Testis (tissue), 3 donors: Measurements from ENCODE around the gene CST1. TPM values are rescaled to one million over a fixed set of nuclear protein-coding genes. Genes with fewer than 3 reads are reported as not detected.
"Not testable (repeated sequence)": the region's sequence is repeated elsewhere in the genome, so short reads cannot be mapped to it uniquely, and the experiment has no call there.

Experiments
- DNase-seq: peaks from one replicate; pipeline ENCODE4 v3.0.0-alpha.2; 2019
- H3K27ac ChIP-seq, 2 donors: fragments of 200-600 bp; sonication (generic); one replicate each; pipeline ENCODE4 v1.5.1; 2019
- H3K27me3 ChIP-seq: fragments of 200-600 bp; sonication (generic); one replicate; pipeline ENCODE4 v1.5.1; 2019
- H3K36me3 ChIP-seq: fragments of 200-600 bp; sonication (generic); one replicate; pipeline ENCODE4 v1.5.1; 2017; ENCODE audit warnings: low read depth; ENCODE audit errors: missing control alignments
- H3K4me1 ChIP-seq: fragments of 200-600 bp; sonication (generic); one replicate; pipeline ENCODE4 v1.5.1; 2019
- H3K4me3 ChIP-seq, 2 donors: fragments of 200-600 bp; sonication (generic); one replicate each; pipeline ENCODE4 v1.5.1; 2017 to 2019
- H3K9me3 ChIP-seq: fragments of 200-600 bp; sonication (generic); one replicate; pipeline ENCODE4 v1.5.1; 2017
- CTCF ChIP-seq, 3 experiments: fragments of 450-650 bp in 2 of 3; fragments of 200-600 bp in 1 of 3; sonication (generic) in 1 of 3; IDR thresholded peaks; one replicate each; pipeline ENCODE4 v1.5.1; 2016 to 2019; ENCODE audit warnings: antibody characterized with exemption in 3 of 3, mild to moderate bottlenecking in 2 of 3, moderate library complexity in 1 of 3
- POLR2A ChIP-seq: fragments of 450-650 bp; IDR thresholded peaks from one replicate; pipeline ENCODE4 v1.6.1; 2017; ENCODE audit warnings: antibody characterized with exemption, mild to moderate bottlenecking, moderate library complexity
- WGBS, 2 donors: methylation state at CpG; one replicate each; pipeline ENCODE4 v1.1.5; 2018; 5-methylcytosine and 5-hydroxymethylcytosine counted together
- intact Hi-C: fragments of 100-400 bp; cut with DNase I; formaldehyde crosslinking; loops from one replicate; pipeline ENCODE4 v1.15.1; 2023; ENCODE audit warnings: low total_unique reads
- polyA plus RNA-seq: library from polyadenylated mRNA; stranded (reverse); fragments of 350-450 nt; fragmentation: Illumina TruSeq; extraction: RNeasy Lipid Tissue Mini Kit (QIAGEN cat#74804); gene quantifications from one replicate; pipeline ENCODE4 v1.2.3, GENCODE V29; 2014; ENCODE audit warnings: low read depth, low replicate concordance; ENCODE audit not compliant: insufficient read depth
- total RNA-seq, 2 donors: library from RNA; depleted of rRNA; stranded (reverse); fragments of >200 nt; gene quantifications; one replicate each; pipeline ENCODE4 v1.2.3, GENCODE V29; 2016

The CST1 gene
- total and polyA plus RNA-seq, 3 donors from 2014 or later: 0.96 to 1.1 (median 1.0) TPM

- intact Hi-C loops: no loop called here
- H3K4me1 ChIP-seq: no peaks in the 10 kb centered on the region
- 67 to 79% methylated on average over 1 of the region's 1 CpG for WGBS, 2 donors
- H3K27ac ChIP-seq: no peak overlapping the region
- H3K4me3 ChIP-seq: no peak overlapping the region
- no peaks in the 10 kb centered on the region for H3K27me3 ChIP-seq
- no peak for DNase-seq
- no peak for TF ChIP-seq POLR2A
- TF ChIP-seq CTCF (IDR thresholded peaks at IDR 0.05): no peak
- H3K9me3 ChIP-seq: no peaks in the 10 kb centered on the region
- H3K36me3 ChIP-seq: no peaks in the 10 kb centered on the region
Measured at GRCh38 chr20:23744817-23745216, 5.9 kb downstream of the CST1 start.

GRCh38 chr20:23735391-23735790 lies 15.3 kb downstream of the CST1 start:
- H3K36me3 ChIP-seq, H3K27me3 ChIP-seq, DNase-seq, intact Hi-C loops, H3K4me1 ChIP-seq, H3K9me3 ChIP-seq, H3K4me3 ChIP-seq, H3K27ac ChIP-seq: not testable (repeated sequence)
- 21 to 72% methylated on average over 2 to 3 of the region's 3 CpGs for WGBS, 2 donors

- DNase-seq, H3K27me3 ChIP-seq, intact Hi-C loops, H3K4me3 ChIP-seq, H3K36me3 ChIP-seq, H3K4me1 ChIP-seq, H3K9me3 ChIP-seq, H3K27ac ChIP-seq: not testable (repeated sequence)
- WGBS, 2 donors: 74 to 87% methylated on average over 2 of the region's 2 CpGs
Measured at GRCh38 chr20:23734949-23735348, 15.8 kb downstream of the CST1 start.

GRCh38 chr20:23734440-23734839 lies 16.3 kb downstream of the CST1 start:
- H3K36me3 ChIP-seq, H3K9me3 ChIP-seq, intact Hi-C loops, H3K4me1 ChIP-seq, H3K27ac ChIP-seq, H3K4me3 ChIP-seq, DNase-seq, H3K27me3 ChIP-seq: not testable (repeated sequence)
- WGBS, 2 donors: 94 to 100% methylated on average over 1 of the region's 1 CpG

- no peak for TF ChIP-seq CTCF (IDR thresholded peaks at IDR 0.05)
- no peak for TF ChIP-seq POLR2A
- no peak for DNase-seq
- H3K4me3 ChIP-seq: no peak overlapping the region
- intact Hi-C loops: no loop called here
- H3K9me3 ChIP-seq: no peaks in the 10 kb centered on the region
- H3K36me3 ChIP-seq: no peaks in the 10 kb centered on the region
- peaks cover 4% of the 10 kb centered on the region for H3K4me1 ChIP-seq
- WGBS, 2 donors: 76 to 86% methylated on average over 3 of the region's 3 CpGs
- H3K27me3 ChIP-seq: no peaks in the 10 kb centered on the region
- H3K27ac ChIP-seq: no peak overlapping the region
Measured at GRCh38 chr20:23727016-23727415, 23.7 kb downstream of the CST1 start.

GRCh38 chr20:23725102-23725501 lies 25.6 kb downstream of the CST1 start:
- intact Hi-C loops: no loop called here
- peaks cover 4% of the 10 kb centered on the region for H3K4me1 ChIP-seq
- DNase-seq: no peak
- H3K27ac ChIP-seq: no peak overlapping the region
- 88 to 96% methylated on average over 3 of the region's 3 CpGs for WGBS, 2 donors
- TF ChIP-seq POLR2A (no peak), CTCF (IDR thresholded peaks at IDR 0.05) (no peak)
- no peaks in the 10 kb centered on the region for H3K27me3 ChIP-seq
- H3K9me3 ChIP-seq: no peaks in the 10 kb centered on the region
- no peaks in the 10 kb centered on the region for H3K36me3 ChIP-seq
- no peak overlapping the region for H3K4me3 ChIP-seq
